GM19351 (cell line): ENCODE data around the gene ANKRD22.
"Not testable (repeated sequence)": the region's sequence is repeated elsewhere in the genome, so short reads cannot be mapped to it uniquely, and the experiment has no call there.

Experiments
- ATAC-seq: cut with Tn5 transposase; IDR thresholded peaks from one replicate; pipeline ENCODE4 v1.9.1; 2021; ENCODE audit warnings: mild to moderate bottlenecking, moderate library complexity; ENCODE audit not compliant: unreplicated experiment

Gene ANKRD22

GRCh38 chr10:88838766-88839350 lies 12.8 kb downstream of the ANKRD22 start:
- ATAC-seq = no peak

- not testable (repeated sequence) for ATAC-seq
These were observed 14.0 kb downstream of the ANKRD22 start for GRCh38 chr10:88837632-88838031.

GRCh38 chr10:88835910-88836221 lies 15.8 kb downstream of the ANKRD22 start:
- ATAC-seq = peak; percentile 9

- ATAC-seq = peak; percentile 89
These were observed 16.3 kb downstream of the ANKRD22 start for GRCh38 chr10:88835096-88835909.

- ATAC-seq = no peak
These were observed 17.9 kb downstream of the ANKRD22 start for GRCh38 chr10:88833723-88834122.

- no peak for ATAC-seq
These were observed 18.5 kb downstream of the ANKRD22 start for GRCh38 chr10:88833156-88833555.

GRCh38 chr10:88832376-88832775 lies 19.3 kb downstream of the ANKRD22 start:
- no peak for ATAC-seq

GRCh38 chr10:88831709-88832108 lies 19.9 kb downstream of the ANKRD22 start:
- no peak for ATAC-seq

GRCh38 chr10:88830643-88831268 lies 20.9 kb downstream of the ANKRD22 start:
- no peak for ATAC-seq

GRCh38 chr10:88828310-88828709 lies 23.3 kb downstream of the ANKRD22 start:
- no peak for ATAC-seq

- ATAC-seq = no peak
These were observed 24.0 kb downstream of the ANKRD22 start for GRCh38 chr10:88827671-88828070.

- no peak for ATAC-seq
These were observed 25.3 kb downstream of the ANKRD22 start for GRCh38 chr10:88826388-88826787.

- no peak for ATAC-seq
These were observed 30.8 kb downstream of the ANKRD22 start for GRCh38 chr10:88820748-88821401.

GRCh38 chr10:88819290-88819689 lies 32.4 kb downstream of the ANKRD22 start:
- ATAC-seq = no peak

- ATAC-seq = no peak
These were observed 38.4 kb downstream of the ANKRD22 start for GRCh38 chr10:88813200-88813599.

- ATAC-seq = no peak
These were observed 41.3 kb downstream of the ANKRD22 start for GRCh38 chr10:88810196-88810961.

- no peak for ATAC-seq
These were observed 42.0 kb downstream of the ANKRD22 start for GRCh38 chr10:88809621-88810020.

- no peak for ATAC-seq
These were observed 45.7 kb downstream of the ANKRD22 start for GRCh38 chr10:88805924-88806323.

GRCh38 chr10:88805361-88805760 lies 46.3 kb downstream of the ANKRD22 start:
- ATAC-seq = no peak

GRCh38 chr10:88804083-88804812 lies 47.4 kb downstream of the ANKRD22 start:
- ATAC-seq = no peak
